Stimulated activated naive CD8-positive, alpha-beta T cell treated with anti-CD3 and anti-CD28 coated beads, Interleukin-15, Interleukin-2, amounts not matched to agents 100 ng/mL and 50 ng/mL, for 24 hours (primary cell): ENCODE measurements around the gene PDE6B.
A peak's percentile ranks its signal among the peaks of the same experiment; 100 is the strongest.

Source experiments
- H3K27ac Mint-ChIP-seq: one replicate; pipeline ENCODE4 v1.8.0; 2021; ENCODE audit warnings: mild to moderate bottlenecking, mixed read lengths
- H3K27me3 Mint-ChIP-seq: one replicate; pipeline ENCODE4 v1.8.0; 2021; ENCODE audit warnings: mixed read lengths
- H3K36me3 Mint-ChIP-seq: one replicate; pipeline ENCODE4 v1.8.0; 2021; ENCODE audit warnings: low read depth, mixed read lengths
- H3K4me1 Mint-ChIP-seq: one replicate; pipeline ENCODE4 v1.8.0; 2021; ENCODE audit warnings: low read depth, mixed read lengths
- H3K4me3 Mint-ChIP-seq: one replicate; pipeline ENCODE4 v1.8.0; 2021; ENCODE audit warnings: mild to moderate bottlenecking, mixed read lengths
- H3K9me3 Mint-ChIP-seq: one replicate; pipeline ENCODE4 v1.8.0; 2021; ENCODE audit warnings: mixed read lengths

Gene PDE6B

DNA sequence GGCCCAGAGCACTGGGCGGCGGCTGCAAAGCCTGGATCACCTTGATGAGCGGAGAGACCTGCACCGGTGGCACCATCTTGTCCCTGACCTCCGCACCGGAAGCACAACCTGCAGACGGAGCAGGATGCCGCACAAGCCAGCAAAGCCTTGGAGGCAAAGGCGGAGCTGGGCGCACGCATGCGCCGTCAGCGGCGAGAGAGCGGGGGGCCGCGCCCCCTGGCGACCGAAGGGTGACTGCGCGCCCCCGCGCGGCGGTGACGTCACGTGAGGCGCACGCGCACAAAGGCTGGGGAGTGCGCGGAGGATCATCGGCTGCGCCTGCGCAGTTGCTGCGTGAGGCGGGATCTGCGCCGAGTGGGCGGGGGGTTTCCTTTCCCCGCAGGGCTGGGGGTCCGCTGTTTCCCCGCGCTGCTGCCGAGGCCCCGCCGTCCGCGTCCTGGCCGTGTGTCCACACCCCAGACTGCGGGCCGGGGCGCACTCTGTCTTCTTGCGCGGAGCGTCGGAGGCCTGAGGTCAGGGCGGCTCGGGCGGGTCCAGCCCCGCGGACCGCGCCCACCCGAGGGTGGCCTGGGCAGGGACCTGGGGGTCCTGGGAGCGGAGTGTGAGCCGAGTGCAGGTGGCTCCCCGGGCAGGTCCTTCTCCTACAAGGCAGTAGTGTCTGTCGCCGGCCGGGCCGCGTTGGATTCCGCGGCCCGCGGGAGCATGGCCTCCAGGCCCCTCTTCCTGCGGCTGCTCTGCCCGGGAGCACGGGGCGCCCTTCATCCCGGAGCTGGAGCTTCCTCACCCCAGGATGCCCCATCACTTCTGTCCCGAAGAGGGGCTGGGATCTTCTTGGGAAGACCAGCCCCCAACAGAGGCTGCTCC lies 49.0 kb downstream of the PDE6B start, which contains the start of the genes ATP5ME and MYL5:
Gene ATP5ME (minus strand): TSS at position 105 of the 864 bp plus-strand sequence. CDS start 29 bp downstream, at position 76.
Gene MYL5 (plus strand): TSS at position 371 of the 864 bp plus-strand sequence. CDS start 3,485 bp downstream, outside the sequence.
- Mint-ChIP-seq H3K27me3 (no peaks in the 10 kb centered on the region), H3K27ac (peak within 1 kb of the TSS; percentile 85), H3K4me3 (peak within 1 kb of the TSS; percentile 91), H3K9me3 (no peaks in the 10 kb centered on the region), H3K36me3 (peaks cover 27% of the 10 kb centered on the region), H3K4me1 (peaks cover 18% of the 10 kb centered on the region)

DNA sequence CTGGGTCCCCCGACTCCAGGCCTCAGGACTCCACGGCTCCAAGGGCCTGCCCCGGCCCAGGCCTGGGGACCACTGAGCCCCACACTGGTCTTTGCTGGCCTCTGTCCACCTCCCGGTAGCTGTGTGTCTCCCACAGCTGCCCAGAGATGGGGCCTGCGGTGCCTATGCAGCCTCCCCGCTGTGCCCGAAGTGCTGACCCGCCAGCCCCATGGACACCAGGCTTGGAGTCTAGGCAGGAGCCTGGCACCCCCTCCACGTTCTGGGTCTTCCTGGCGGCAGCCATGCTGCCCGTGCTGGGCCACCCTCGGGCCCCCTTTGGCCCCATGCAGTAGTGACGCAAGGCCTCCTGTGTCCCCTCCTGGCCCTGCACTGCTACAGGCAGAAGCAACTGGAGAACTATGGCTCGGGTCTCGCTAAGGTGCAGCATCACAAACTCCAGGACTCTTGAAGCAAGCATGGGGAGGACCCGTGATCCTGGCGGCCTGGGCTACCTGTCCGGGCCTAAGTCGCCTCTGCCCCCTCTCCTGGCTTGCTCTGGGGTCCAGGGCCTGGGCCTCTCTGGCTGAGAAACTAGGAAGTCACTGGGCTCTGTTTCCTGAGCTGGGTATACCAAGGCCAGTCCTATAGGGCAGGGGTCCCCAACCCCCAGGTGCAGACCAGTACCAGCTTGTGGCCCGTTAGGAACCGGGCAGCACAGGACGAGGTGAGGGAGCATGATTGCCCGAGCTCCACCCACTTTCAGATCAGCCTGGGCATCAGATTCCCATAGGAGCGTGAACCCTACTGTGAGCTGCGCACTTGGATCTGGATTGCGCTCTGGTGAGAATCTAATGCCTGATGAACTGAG lies 49.9 kb downstream of the PDE6B start:
- peak overlapping the region; percentile 91 for H3K4me3 Mint-ChIP-seq
- H3K9me3 Mint-ChIP-seq, result no peaks in the 10 kb centered on the region
- H3K36me3 Mint-ChIP-seq, result peaks cover 27% of the 10 kb centered on the region
- H3K27ac Mint-ChIP-seq, result peak overlapping the region; percentile 78
- no peaks in the 10 kb centered on the region for H3K27me3 Mint-ChIP-seq
- peaks cover 20% of the 10 kb centered on the region for H3K4me1 Mint-ChIP-seq

- Mint-ChIP-seq H3K4me1 (peaks cover 26% of the 10 kb centered on the region), H3K4me3 (peak overlapping the region; percentile 91), H3K36me3 (peaks cover 18% of the 10 kb centered on the region), H3K27me3 (no peaks in the 10 kb centered on the region), H3K27ac (peak overlapping the region; percentile 78), H3K9me3 (no peaks in the 10 kb centered on the region)
Measured at GRCh38 chr4:675980-676870, 50.9 kb downstream of the PDE6B start.

- no peaks in the 10 kb centered on the region for H3K27me3 Mint-ChIP-seq
- no peaks in the 10 kb centered on the region for H3K9me3 Mint-ChIP-seq
- H3K27ac Mint-ChIP-seq, result no peak overlapping the region
- H3K4me3 Mint-ChIP-seq, result no peak overlapping the region
- H3K36me3 Mint-ChIP-seq, result peaks cover 13% of the 10 kb centered on the region
- peaks cover 26% of the 10 kb centered on the region for H3K4me1 Mint-ChIP-seq
Measured at GRCh38 chr4:676871-677235, 51.5 kb downstream of the PDE6B start.

DNA sequence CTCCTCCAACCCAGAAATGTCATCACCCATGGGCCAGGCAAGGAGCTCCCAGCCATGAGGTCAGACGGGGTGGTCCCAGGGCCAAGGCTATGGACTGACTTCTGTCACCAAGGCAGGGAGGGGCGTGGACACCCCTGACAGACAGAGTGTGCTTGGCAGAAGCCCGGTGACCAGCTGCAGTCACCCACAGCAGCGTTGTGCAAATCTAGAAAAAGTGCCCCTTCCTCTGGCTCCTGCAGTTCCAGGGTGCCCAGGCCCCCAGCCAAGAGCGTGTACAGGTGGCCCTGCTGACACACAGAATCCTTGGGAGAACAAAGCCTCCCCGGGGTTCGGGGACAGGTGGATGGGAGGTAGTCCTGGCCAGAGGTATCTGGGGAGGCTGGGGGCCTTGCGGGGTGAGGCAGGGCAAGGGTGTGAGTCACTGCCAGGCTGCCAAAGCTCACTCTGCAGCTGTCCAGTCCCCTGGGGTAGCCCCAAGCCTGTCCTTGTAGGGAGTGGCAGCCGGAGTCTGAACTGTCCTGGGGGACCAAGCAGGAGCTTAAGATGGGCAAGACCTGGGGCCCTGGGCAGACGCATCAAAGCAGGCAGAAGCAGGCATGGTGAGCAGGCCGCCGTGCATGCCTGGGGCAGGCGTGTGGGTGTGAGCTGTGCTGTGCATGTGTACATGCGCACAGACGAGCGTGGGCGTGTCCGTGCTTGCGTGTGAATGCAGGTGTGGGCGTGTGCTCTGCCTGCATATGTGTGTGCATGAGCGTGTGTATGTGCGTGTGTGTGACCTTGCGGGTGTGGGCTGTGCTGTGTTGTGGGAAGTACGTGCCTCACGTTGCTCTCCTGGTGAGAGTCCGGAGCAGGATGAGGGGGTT lies 52.3 kb downstream of the PDE6B start:
- H3K4me1 Mint-ChIP-seq, result peaks cover 26% of the 10 kb centered on the region
- peaks cover 7% of the 10 kb centered on the region for H3K36me3 Mint-ChIP-seq
- H3K9me3 Mint-ChIP-seq, result no peaks in the 10 kb centered on the region
- H3K27ac Mint-ChIP-seq, result no peak overlapping the region
- H3K27me3 Mint-ChIP-seq, result no peaks in the 10 kb centered on the region
- no peak overlapping the region for H3K4me3 Mint-ChIP-seq

- no peak overlapping the region for H3K27ac Mint-ChIP-seq
- no peaks in the 10 kb centered on the region for H3K27me3 Mint-ChIP-seq
- peaks cover under 1% of the 10 kb centered on the region for H3K36me3 Mint-ChIP-seq
Measured at GRCh38 chr4:678331-679103, 53.1 kb downstream of the PDE6B start.

GRCh38 chr4:679104-679481 lies 53.7 kb downstream of the PDE6B start:
- H3K27ac Mint-ChIP-seq, result no peak overlapping the region
- H3K4me1 Mint-ChIP-seq, result peaks cover 21% of the 10 kb centered on the region

More at GRCh38 chr4:678331-679103, 53.1 kb downstream of the PDE6B start:
- Mint-ChIP-seq H3K4me1 (peaks cover 22% of the 10 kb centered on the region), H3K9me3 (no peaks in the 10 kb centered on the region), H3K4me3 (no peak overlapping the region)

DNA sequence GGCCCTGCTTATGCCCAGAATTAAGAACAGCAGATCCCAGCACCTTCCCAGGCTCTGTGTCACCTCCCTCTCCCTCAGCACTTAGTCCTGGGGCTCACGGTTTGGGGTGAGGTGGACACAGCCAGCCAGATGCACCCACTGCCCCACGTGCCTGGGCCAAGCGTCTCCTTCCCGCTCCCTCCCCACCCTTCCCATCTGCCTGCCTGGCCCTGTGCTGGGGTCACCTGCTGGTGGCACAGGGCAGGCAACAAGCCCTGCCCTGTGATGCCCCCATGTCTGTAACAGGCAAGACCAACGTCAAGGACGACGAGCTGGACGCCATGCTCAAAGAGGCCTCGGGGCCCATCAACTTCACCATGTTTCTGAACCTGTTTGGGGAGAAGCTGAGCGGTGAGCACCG lies 54.3 kb downstream of the PDE6B start:
- no peak overlapping the region for H3K4me3 Mint-ChIP-seq
- H3K27me3 Mint-ChIP-seq, result no peaks in the 10 kb centered on the region
- H3K9me3 Mint-ChIP-seq, result no peaks in the 10 kb centered on the region
- H3K4me1 Mint-ChIP-seq, result peaks cover 21% of the 10 kb centered on the region
- no peak overlapping the region for H3K27ac Mint-ChIP-seq
- no peaks in the 10 kb centered on the region for H3K36me3 Mint-ChIP-seq

More at GRCh38 chr4:679104-679481, 53.7 kb downstream of the PDE6B start:
- H3K27me3 Mint-ChIP-seq, result no peaks in the 10 kb centered on the region
- H3K36me3 Mint-ChIP-seq, result no peaks in the 10 kb centered on the region
- H3K4me3 Mint-ChIP-seq, result no peak overlapping the region
- no peaks in the 10 kb centered on the region for H3K9me3 Mint-ChIP-seq

- peak overlapping the region; percentile 68 for H3K4me3 Mint-ChIP-seq
- no peaks in the 10 kb centered on the region for H3K27me3 Mint-ChIP-seq
- no peaks in the 10 kb centered on the region for H3K36me3 Mint-ChIP-seq
- H3K27ac Mint-ChIP-seq, result no peak overlapping the region
- H3K9me3 Mint-ChIP-seq, result no peaks in the 10 kb centered on the region
- peaks cover 21% of the 10 kb centered on the region for H3K4me1 Mint-ChIP-seq
Measured at GRCh38 chr4:680091-680490, 54.7 kb downstream of the PDE6B start.

DNA sequence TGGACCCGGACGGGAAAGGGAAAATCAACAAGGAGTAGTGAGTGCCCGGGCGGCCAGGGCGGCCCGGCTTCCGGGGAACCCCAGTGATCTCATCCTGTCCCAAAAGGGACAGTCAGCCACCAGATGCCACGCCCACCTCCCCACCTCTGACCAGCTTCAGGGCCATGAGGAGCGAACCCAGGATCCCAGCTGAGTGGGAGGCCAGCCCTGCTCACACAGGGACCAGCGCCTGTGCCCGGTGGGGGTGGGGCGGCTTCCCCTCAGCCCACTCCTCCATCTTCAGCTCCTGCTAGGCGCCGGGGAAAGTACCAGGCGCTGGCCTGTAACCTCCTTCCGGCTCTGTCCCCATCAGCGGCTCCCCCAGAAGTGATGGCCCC lies 55.2 kb downstream of the PDE6B start:
- no peaks in the 10 kb centered on the region for H3K36me3 Mint-ChIP-seq
- H3K9me3 Mint-ChIP-seq, result no peaks in the 10 kb centered on the region
- no peak overlapping the region for H3K27ac Mint-ChIP-seq
- H3K4me3 Mint-ChIP-seq, result peak overlapping the region; percentile 68
- H3K4me1 Mint-ChIP-seq, result peaks cover 19% of the 10 kb centered on the region
- no peaks in the 10 kb centered on the region for H3K27me3 Mint-ChIP-seq

DNA sequence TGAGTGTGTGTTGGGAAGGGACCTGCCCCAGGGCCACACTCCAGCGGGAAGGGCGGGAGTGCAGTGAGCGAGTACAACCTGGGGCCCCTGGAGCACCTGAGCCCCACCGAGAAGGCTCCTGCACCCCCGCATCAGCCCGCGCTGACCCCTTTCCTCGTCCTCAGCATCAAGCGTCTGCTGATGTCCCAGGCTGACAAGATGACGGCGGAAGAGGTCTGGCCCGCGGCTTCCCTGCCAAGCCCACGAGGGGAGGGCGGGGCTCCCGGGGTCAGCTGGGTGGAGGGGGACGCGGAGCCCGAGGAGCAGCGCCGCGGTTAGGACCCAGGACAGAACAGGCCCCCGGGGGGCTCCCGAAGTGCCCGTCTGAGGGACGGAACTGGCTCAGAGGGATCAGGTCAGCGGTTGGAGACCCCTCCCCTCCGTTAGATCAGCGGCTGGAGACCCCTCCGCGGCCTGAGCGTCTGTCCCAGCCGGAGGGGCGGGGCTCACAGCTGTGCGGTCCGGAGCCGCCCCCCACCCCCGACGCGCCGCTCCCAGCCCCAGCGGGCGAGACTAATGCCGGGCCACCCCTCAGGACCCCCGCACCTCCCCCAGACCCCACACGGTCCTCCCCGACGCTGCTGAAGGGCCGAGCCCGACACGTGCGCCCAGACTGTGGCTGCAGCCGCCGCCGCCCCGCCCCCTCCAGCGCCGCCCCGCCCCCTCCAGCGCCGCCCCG lies 55.7 kb downstream of the PDE6B start:
- H3K9me3 Mint-ChIP-seq, result no peaks in the 10 kb centered on the region
- H3K27ac Mint-ChIP-seq, result no peak overlapping the region
- H3K4me3 Mint-ChIP-seq, result peak overlapping the region; percentile 68
- peaks cover 14% of the 10 kb centered on the region for H3K4me1 Mint-ChIP-seq
- H3K27me3 Mint-ChIP-seq, result no peaks in the 10 kb centered on the region
- no peaks in the 10 kb centered on the region for H3K36me3 Mint-ChIP-seq

DNA sequence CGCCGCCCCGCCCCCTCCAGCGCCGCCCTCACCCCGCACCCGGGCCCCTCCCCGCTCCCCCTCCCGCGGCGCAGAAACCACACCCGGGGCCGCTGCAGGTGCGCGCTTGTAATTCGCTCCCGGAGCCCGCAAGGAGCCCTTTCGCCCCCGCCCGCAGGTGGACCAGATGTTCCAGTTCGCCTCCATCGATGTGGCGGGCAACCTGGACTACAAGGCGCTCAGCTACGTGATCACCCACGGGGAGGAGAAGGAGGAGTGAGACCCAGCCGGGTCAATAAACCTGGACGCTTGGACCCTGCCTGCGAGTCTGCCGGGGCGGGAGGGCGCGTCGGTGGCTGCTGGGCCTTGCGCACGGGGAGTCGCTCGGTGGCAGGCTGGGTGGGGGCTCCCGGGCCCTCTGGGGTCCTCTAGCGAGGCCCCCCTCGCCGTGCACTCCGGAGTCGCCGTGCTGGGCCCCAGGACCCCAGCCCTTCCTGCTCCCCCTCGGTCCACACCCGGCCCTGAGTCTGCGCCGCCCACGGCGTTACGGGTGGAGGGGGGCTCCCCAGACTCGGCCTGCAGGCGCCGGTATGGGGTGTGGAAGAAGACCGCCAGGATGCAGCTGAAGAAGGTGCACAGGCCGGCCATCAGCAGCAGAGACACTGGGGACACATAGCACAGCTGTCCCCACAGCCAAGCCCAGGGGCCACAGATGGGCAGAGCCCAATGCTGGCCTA lies 56.5 kb downstream of the PDE6B start:
- no peak overlapping the region for H3K27ac Mint-ChIP-seq
- H3K36me3 Mint-ChIP-seq, result no peaks in the 10 kb centered on the region
- H3K4me3 Mint-ChIP-seq, result no peak overlapping the region
- peaks cover 12% of the 10 kb centered on the region for H3K4me1 Mint-ChIP-seq
- no peaks in the 10 kb centered on the region for H3K9me3 Mint-ChIP-seq
- no peaks in the 10 kb centered on the region for H3K27me3 Mint-ChIP-seq
